K562 (cell line): ENCODE data around the gene NAA10. TPM values are rescaled to one million over a fixed set of nuclear protein-coding genes. Genes with fewer than 3 reads are reported as not detected.

Experiments
- ATAC-seq: fragments of 200-7000 bp; cut with Tn5 transposase; 3 replicates; pipeline ENCODE4 v1.9.1; 2020; ENCODE audit warnings: moderate library complexity
- BruUV-seq: library from RNA; stranded (reverse); fragments of 400-500 nt; replicated peaks from 2 replicates; lab custom pipeline; 2021; lab: Mats Ljungman, UMichigan
- CTCF ChIA-PET: fragments of 300-600 bp; formaldehyde crosslinking; extraction: SDS; loops from one replicate; lab custom pipeline; 2021; ENCODE audit warnings: low intra/inter-chr PET ratio; lab: Yijun Ruan, JAX
- POLR2A ChIA-PET: fragments of 300-600, 350-650 bp; sonication (Branson Sonifier 250); formaldehyde crosslinking; extraction: SDS; loops from one replicate; lab custom pipeline; 2021; ENCODE audit warnings: antibody characterized with exemption, inconsistent platforms; lab: Yijun Ruan, JAX
- DNase-seq, 4 experiments: peaks; one replicate each; pipeline versions ENCODE4 v3.0.0 to v3.0.0-alpha.2; 2011 to 2018; ENCODE audit warnings: low spot score in 3 of 4, mixed read lengths in 3 of 4; ENCODE audit errors: extremely low read depth in 1 of 4
- FAIRE-seq: peaks from 2 replicates; lab custom pipeline; 2011; peaks lifted over from hg19 to GRCh38; lab: Jason Lieb, UNC
- H2AFZ ChIP-seq: 2 replicates; pipeline ENCODE4 v1.6.0; 2011; ENCODE audit warnings: low read depth, low read length, control low read depth, inconsistent platforms
- H3K27ac ChIP-seq: fragments of 200-600 bp; 3 replicates; pipeline ENCODE4 v1.8.0; 2011; ENCODE audit warnings: low read depth, mild to moderate bottlenecking, control low read depth, inconsistent platforms, low read length, moderate library complexity, mixed read lengths; ENCODE audit errors: extremely low read depth
- H3K27me3 ChIP-seq, 2 experiments: fragments of 300-600 bp in 1 of 2; 2 replicates in 1 of 2; 3 replicates in 1 of 2; pipeline versions ENCODE4 v1.6.0 to v1.8.0; 2011; ENCODE audit warnings: inconsistent platforms in 2 of 2, low read length in 2 of 2, mild to moderate bottlenecking in 1 of 2, mixed read lengths in 1 of 2, moderate library complexity in 1 of 2; ENCODE audit not compliant: control insufficient read depth in 2 of 2, insufficient read depth in 2 of 2
- H3K36me3 ChIP-seq: fragments of 300-600 bp; 3 replicates; pipeline ENCODE4 v1.8.0; 2011; ENCODE audit warnings: mild to moderate bottlenecking, low read length, inconsistent platforms; ENCODE audit not compliant: control insufficient read depth, insufficient read depth
- H3K4me1 ChIP-seq, 2 experiments: fragments of 200-600 bp in 1 of 2; replicated peaks in 1 of 2; 2 replicates in 1 of 2; 3 replicates in 1 of 2; pipeline versions ENCODE4 v1.5.1 to v1.8.0; 2011; ENCODE audit warnings: inconsistent platforms in 2 of 2, low read length in 2 of 2, mild to moderate bottlenecking in 1 of 2, mixed read lengths in 1 of 2, moderate library complexity in 1 of 2; ENCODE audit not compliant: control insufficient read depth in 2 of 2, insufficient read depth in 2 of 2
- H3K4me2 ChIP-seq: 2 replicates; pipeline ENCODE4 v1.6.1; 2011; ENCODE audit warnings: low read length, control low read depth, inconsistent platforms, mixed read lengths; ENCODE audit not compliant: insufficient read depth
- H3K4me3 ChIP-seq: fragments of 200-600 bp; sonication (generic), shearing (Covaris generic); 2 replicates; pipeline ENCODE4 v1.5.1; 2016; ENCODE audit warnings: control low read depth, inconsistent platforms
- H3K79me2 ChIP-seq: fragments of 200-600 bp; 3 replicates; pipeline ENCODE4 v1.8.0; 2011; ENCODE audit warnings: low read length, inconsistent platforms; ENCODE audit not compliant: control insufficient read depth, insufficient read depth
- H3K9ac ChIP-seq, 2 experiments: 2 replicates each; pipeline versions ENCODE4 v1.6.0 to v1.6.1; 2011; ENCODE audit warnings: low read depth in 2 of 2, low read length in 2 of 2, control low read depth in 1 of 2, inconsistent platforms in 1 of 2, mild to moderate bottlenecking in 1 of 2, mixed read lengths in 1 of 2; ENCODE audit not compliant: insufficient read depth in 1 of 2
- H3K9me1 ChIP-seq: one replicate; pipeline ENCODE4 v1.6.0; 2011; ENCODE audit warnings: inconsistent platforms, mild to moderate bottlenecking, low read length, moderate library complexity; ENCODE audit not compliant: control insufficient read depth, insufficient read depth
- H3K9me3 ChIP-seq: replicated peaks from 2 replicates; pipeline ENCODE4 v1.5.1; 2011; ENCODE audit warnings: low read depth, low read length, inconsistent platforms; ENCODE audit not compliant: control insufficient read depth, insufficient read depth
- H4K20me1 ChIP-seq: replicated peaks from 2 replicates; pipeline ENCODE4 v1.6.1; 2011; ENCODE audit warnings: low read length, inconsistent platforms, mixed read lengths; ENCODE audit not compliant: control insufficient read depth, insufficient read depth
- AFF4 ChIP-seq: sonication (generic); formaldehyde crosslinking; IDR thresholded peaks from 2 replicates; pipeline ENCODE4 v1.8.0; 2023; ENCODE audit warnings: mild to moderate bottlenecking, missing genetic modification reagents
- BCOR ChIP-seq: fragments of 450-650 bp; IDR thresholded peaks from 2 replicates; pipeline ENCODE4 v1.6.1; 2016
- MEIS2 ChIP-seq: fragments of 450-650 bp; IDR thresholded peaks from 2 replicates; pipeline ENCODE4 v1.6.1; 2014; ENCODE audit warnings: mild to moderate bottlenecking; ENCODE audit not compliant: partially characterized antibody
- NFATC3 ChIP-seq: fragments of 450-650 bp; IDR thresholded peaks from 2 replicates; pipeline ENCODE4 v1.6.1; 2017; ENCODE audit warnings: mild to moderate bottlenecking
- NR0B1 ChIP-seq: fragments of 450-650 bp; IDR thresholded peaks from one replicate; pipeline ENCODE4 v1.6.1; 2018; ENCODE audit warnings: mild to moderate bottlenecking, moderate library complexity; ENCODE audit not compliant: partially characterized antibody
- SPI1 ChIP-seq: IDR thresholded peaks from 2 replicates; pipeline ENCODE4 v1.6.1; 2011; ENCODE audit warnings: low read depth, low read length, control low read depth, borderline replicate concordance
- TFAP4 ChIP-seq: sonication (generic); formaldehyde crosslinking; IDR thresholded peaks from 2 replicates; pipeline ENCODE4 v1.8.0; 2022; ENCODE audit warnings: missing genetic modification reagents, mild to moderate bottlenecking, moderate library complexity, borderline replicate concordance
- ZBED1 ChIP-seq: IDR thresholded peaks from 2 replicates; pipeline ENCODE4 v1.6.1; 2014
- ZBTB17 ChIP-seq: fragments of 450-650 bp; formaldehyde crosslinking; IDR thresholded peaks from 2 replicates; pipeline ENCODE4 v1.4.0; 2020; ENCODE audit warnings: mild to moderate bottlenecking
- ZNF609 ChIP-seq: sonication (generic); formaldehyde crosslinking; IDR thresholded peaks from 2 replicates; pipeline ENCODE4 v1.8.1; 2023; ENCODE audit warnings: missing genetic modification reagents, mild to moderate bottlenecking, borderline replicate concordance
- WGBS: fragments of 100-300 bp; shearing (Covaris generic); methylation state at CpG from one replicate; pipeline ENCODE4 v1.1.6; 2016; ENCODE audit warnings: low coverage, mixed read lengths; ENCODE audit not compliant: insufficient coverage; ENCODE audit errors: missing lambda C conversion rate; 5-methylcytosine and 5-hydroxymethylcytosine counted together
- in situ Hi-C: fragments of 300-500 bp; cut with MboI; formaldehyde crosslinking; loops from 4 replicates; pipeline ENCODE4 v1.15.0; 2018; ENCODE audit warnings: inconsistent platforms, mixed read lengths
- intact Hi-C: fragments of 100-400 bp; cut with micrococcal nuclease; formaldehyde crosslinking; loops from 2 replicates; pipeline ENCODE4 v1.14.2; 2022
- polyA plus RNA-seq, 8 experiments: library from polyadenylated mRNA; depleted of rRNA in 4 of 8; stranded (reverse) in 5 of 8; unstranded in 3 of 8; fragments of >200 nt; fragmentation: Nextera tagmentation in 2 of 8; fragmentation: Illumina TruSeq in 1 of 8; extraction: Ambion mirVana in 2 of 8; extraction: Trizol in 1 of 8; gene quantifications; 2 replicates each; pipeline versions ENCODE4 v1.2.1 to v1.2.3, GENCODE V29; 2011 to 2014; ENCODE audit warnings: inconsistent platforms in 1 of 8, missing spikeins in 1 of 8
- total RNA-seq, 7 experiments: library from RNA; depleted of rRNA in 6 of 7; stranded (reverse); fragments of >200 nt in 6 of 7; fragmentation: Illumina TruSeq in 2 of 7; extraction: Trizol in 2 of 7; gene quantifications; 2 replicates each; pipeline versions ENCODE4 v1.2.1 to v1.2.3, GENCODE V29; 2011 to 2021; ENCODE audit warnings: low replicate concordance in 1 of 7

NAA10 gene
- total and polyA plus RNA-seq, 9 of the 15 experiments (the other 6 are each of a cell fraction or from before 2014, with no cell fraction given) = 11.1 to 250 (median 134) TPM

GRCh38 chrX:153974003-153974725 is 39.3 kb upstream of the NAA10 start:
- DNase-seq (no peak), FAIRE-seq (no peak), ATAC-seq (no peak)
- Histone ChIP-seq H3K4me3 (peak overlapping the region; percentile 84), H4K20me1 (peaks cover 7% of the 10 kb centered on the region), H3K4me2 (peak overlapping the region; percentile 91), H3K9me1 (no peaks in the 10 kb centered on the region), H2AFZ (peak overlapping the region; percentile 43), H3K27me3 (no peaks in the 10 kb centered on the region), H3K79me2 (peaks cover 44% of the 10 kb centered on the region), H3K4me1 (peaks cover 13 to 34% of the 10 kb centered on the region in 2 experiments; a peak in 4 of 5 replicates), H3K9me3 (no peaks in the 10 kb centered on the region), H3K9ac (peak overlapping the region; percentile 99 to 100), H3K36me3 (peaks cover 7% of the 10 kb centered on the region; the same call in 2 of the 3 replicates), H3K27ac (peak overlapping the region; percentile 100)
- intact Hi-C loops (no loop called here), in situ Hi-C loops (no loop called here)
- TF ChIP-seq NFATC3 (no peak), SPI1 (peak; percentile 48; the same call in 1 of the 2 replicates), MEIS2 (no peak), AFF4 (CRISPR knock-in tag) (0 out of 2 replicates have a peak, but pooled peaks have one; percentile 29), NR0B1 (no peak), BCOR (no peak), TFAP4 (CRISPR knock-in tag) (peak; percentile 58; the same call in 1 of the 2 replicates), ZNF609 (CRISPR knock-in tag) (no peak), ZBED1 (no peak), ZBTB17 (CRISPR knock-in tag) (no peak)
- no TSS peak for BruUV-seq
- ChIA-PET POLR2A (interaction anchor here (0.5 to 1.0 kb wide), 5 partner anchors 10 to 272 kb away, joined by 3 to 4 read pairs (median 3); partner anchors contain the start of genes IDH3G and SSR4), CTCF (no interaction called here)
- 63% methylated on average over 8 of the region's 14 CpGs for WGBS
